ENCODE measurements around the gene CARD11. TPM values are rescaled to one million over a fixed set of nuclear protein-coding genes. Genes with fewer than 3 reads are reported as not detected.

CARD11 gene
- total and polyA plus RNA-seq, 2 experiments from 2014 or later, result 17.7 to 29.0 TPM

DNA sequence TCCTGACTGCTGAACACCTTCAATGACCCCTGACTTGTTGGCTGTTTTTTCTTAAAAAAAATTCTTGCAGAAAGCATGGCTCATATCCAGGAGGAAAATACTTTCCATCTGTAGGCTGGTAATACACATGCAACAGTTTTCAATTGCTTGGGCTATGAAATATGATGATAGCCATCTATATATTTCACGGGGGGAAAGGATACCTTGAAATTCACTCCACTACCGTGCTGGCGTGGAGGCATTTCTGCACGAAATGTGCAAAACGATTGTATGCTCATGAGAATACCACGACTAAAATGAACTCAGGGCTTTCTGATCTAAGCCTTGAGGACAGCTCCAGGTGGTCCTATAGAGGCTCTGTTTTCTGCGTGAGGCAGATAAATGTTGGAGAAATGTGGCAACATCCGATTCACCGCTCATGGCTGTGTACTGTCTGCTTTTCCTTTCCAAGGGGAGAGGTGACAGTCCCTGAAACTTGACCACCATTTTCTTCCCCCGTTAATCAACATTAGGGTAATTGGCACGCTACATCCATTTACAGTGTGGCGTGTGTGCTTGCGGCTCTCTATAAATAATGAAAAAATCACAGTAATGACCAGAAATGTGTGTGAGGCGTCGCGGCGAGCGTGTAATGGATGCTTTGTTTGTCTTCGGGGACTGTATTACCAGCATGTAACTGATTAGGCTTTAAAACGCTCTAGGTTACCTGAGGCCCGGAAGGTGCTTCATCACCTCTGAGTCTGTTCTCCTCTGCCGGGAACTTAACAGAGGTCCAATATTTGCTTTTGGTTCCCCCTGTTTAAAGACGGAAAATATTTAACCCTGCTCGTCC lies 12.8 kb upstream of the CARD11 start:
- Histone ChIP-seq H3K4me3 (no peak overlapping the region), H3K79me2 (replicated peaks; ENCODE audit: insufficient read depth) (no peaks in the 10 kb centered on the region), H3F3A (replicated peaks; ENCODE audit: low read depth) (no peaks in the 10 kb centered on the region), H4K20me1 (replicated peaks; ENCODE audit: insufficient read depth) (no peaks in the 10 kb centered on the region), H3K36me3 (ENCODE audit: insufficient read depth) (no peaks in the 10 kb centered on the region), H3K9me2 (ENCODE audit: insufficient read depth) (peaks cover 2% of the 10 kb centered on the region; the same call in 1 of the 2 replicates), H2AFZ (peak overlapping the region; percentile 84; the same call in 1 of the 2 replicates), H3K27ac (ENCODE audit: low read depth) (no peak overlapping the region), H3K4me2 (no peak overlapping the region), H3K4me1 (ENCODE audit: insufficient read depth) (no peaks in the 10 kb centered on the region), H3K27me3 (ENCODE audit: insufficient read depth) (no peaks in the 10 kb centered on the region)
- H3K4me3 Mint-ChIP-seq, result no peak overlapping the region
- DNase-seq (ENCODE audit: low spot score), result no peak
- no peak for ATAC-seq
- H3K9me3 Mint-ChIP-seq, result peaks cover 10% of the 10 kb centered on the region; the same call in 2 of the 3 replicates
- TF ChIP-seq, protein P1, sequence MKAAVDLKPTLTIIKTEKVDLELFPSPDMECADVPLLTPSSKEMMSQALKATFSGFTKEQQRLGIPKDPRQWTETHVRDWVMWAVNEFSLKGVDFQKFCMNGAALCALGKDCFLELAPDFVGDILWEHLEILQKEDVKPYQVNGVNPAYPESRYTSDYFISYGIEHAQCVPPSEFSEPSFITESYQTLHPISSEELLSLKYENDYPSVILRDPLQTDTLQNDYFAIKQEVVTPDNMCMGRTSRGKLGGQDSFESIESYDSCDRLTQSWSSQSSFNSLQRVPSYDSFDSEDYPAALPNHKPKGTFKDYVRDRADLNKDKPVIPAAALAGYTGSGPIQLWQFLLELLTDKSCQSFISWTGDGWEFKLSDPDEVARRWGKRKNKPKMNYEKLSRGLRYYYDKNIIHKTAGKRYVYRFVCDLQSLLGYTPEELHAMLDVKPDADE (IDR thresholded peaks at IDR 0.05), result no peak
- TF ChIP-seq, protein P2, sequence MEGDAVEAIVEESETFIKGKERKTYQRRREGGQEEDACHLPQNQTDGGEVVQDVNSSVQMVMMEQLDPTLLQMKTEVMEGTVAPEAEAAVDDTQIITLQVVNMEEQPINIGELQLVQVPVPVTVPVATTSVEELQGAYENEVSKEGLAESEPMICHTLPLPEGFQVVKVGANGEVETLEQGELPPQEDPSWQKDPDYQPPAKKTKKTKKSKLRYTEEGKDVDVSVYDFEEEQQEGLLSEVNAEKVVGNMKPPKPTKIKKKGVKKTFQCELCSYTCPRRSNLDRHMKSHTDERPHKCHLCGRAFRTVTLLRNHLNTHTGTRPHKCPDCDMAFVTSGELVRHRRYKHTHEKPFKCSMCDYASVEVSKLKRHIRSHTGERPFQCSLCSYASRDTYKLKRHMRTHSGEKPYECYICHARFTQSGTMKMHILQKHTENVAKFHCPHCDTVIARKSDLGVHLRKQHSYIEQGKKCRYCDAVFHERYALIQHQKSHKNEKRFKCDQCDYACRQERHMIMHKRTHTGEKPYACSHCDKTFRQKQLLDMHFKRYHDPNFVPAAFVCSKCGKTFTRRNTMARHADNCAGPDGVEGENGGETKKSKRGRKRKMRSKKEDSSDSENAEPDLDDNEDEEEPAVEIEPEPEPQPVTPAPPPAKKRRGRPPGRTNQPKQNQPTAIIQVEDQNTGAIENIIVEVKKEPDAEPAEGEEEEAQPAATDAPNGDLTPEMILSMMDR (conservative IDR thresholded peaks at IDR 0.05; ENCODE audit: low read depth in 2 of 2), result no peak
- TF ChIP-seq ZNF114 (CRISPR knock-in tag; IDR thresholded peaks at IDR 0.05) (no peak), POLR2AphosphoS5 (IDR thresholded peaks at IDR 0.05; ENCODE audit: low read depth) (no peak), ZNF331 (CRISPR knock-in tag; IDR thresholded peaks at IDR 0.05; ENCODE audit: low read depth) (no peak), NANOG (IDR thresholded peaks at IDR 0.05; ENCODE audit: borderline replicate concordance) (no peak), EZH2phosphoT487 (IDR thresholded peaks at IDR 0.05; ENCODE audit: unreplicated experiment) (no peak), CREB1 (CRISPR knock-in tag; IDR thresholded peaks at IDR 0.05; ENCODE audit: low read depth) (no peak), JUNB (IDR thresholded peaks at IDR 0.05; ENCODE audit: unreplicated experiment) (no peak), STAT1 (IDR thresholded peaks at IDR 0.05; ENCODE audit: unreplicated experiment) (no peak)
- TF ChIP-seq, protein P3, sequence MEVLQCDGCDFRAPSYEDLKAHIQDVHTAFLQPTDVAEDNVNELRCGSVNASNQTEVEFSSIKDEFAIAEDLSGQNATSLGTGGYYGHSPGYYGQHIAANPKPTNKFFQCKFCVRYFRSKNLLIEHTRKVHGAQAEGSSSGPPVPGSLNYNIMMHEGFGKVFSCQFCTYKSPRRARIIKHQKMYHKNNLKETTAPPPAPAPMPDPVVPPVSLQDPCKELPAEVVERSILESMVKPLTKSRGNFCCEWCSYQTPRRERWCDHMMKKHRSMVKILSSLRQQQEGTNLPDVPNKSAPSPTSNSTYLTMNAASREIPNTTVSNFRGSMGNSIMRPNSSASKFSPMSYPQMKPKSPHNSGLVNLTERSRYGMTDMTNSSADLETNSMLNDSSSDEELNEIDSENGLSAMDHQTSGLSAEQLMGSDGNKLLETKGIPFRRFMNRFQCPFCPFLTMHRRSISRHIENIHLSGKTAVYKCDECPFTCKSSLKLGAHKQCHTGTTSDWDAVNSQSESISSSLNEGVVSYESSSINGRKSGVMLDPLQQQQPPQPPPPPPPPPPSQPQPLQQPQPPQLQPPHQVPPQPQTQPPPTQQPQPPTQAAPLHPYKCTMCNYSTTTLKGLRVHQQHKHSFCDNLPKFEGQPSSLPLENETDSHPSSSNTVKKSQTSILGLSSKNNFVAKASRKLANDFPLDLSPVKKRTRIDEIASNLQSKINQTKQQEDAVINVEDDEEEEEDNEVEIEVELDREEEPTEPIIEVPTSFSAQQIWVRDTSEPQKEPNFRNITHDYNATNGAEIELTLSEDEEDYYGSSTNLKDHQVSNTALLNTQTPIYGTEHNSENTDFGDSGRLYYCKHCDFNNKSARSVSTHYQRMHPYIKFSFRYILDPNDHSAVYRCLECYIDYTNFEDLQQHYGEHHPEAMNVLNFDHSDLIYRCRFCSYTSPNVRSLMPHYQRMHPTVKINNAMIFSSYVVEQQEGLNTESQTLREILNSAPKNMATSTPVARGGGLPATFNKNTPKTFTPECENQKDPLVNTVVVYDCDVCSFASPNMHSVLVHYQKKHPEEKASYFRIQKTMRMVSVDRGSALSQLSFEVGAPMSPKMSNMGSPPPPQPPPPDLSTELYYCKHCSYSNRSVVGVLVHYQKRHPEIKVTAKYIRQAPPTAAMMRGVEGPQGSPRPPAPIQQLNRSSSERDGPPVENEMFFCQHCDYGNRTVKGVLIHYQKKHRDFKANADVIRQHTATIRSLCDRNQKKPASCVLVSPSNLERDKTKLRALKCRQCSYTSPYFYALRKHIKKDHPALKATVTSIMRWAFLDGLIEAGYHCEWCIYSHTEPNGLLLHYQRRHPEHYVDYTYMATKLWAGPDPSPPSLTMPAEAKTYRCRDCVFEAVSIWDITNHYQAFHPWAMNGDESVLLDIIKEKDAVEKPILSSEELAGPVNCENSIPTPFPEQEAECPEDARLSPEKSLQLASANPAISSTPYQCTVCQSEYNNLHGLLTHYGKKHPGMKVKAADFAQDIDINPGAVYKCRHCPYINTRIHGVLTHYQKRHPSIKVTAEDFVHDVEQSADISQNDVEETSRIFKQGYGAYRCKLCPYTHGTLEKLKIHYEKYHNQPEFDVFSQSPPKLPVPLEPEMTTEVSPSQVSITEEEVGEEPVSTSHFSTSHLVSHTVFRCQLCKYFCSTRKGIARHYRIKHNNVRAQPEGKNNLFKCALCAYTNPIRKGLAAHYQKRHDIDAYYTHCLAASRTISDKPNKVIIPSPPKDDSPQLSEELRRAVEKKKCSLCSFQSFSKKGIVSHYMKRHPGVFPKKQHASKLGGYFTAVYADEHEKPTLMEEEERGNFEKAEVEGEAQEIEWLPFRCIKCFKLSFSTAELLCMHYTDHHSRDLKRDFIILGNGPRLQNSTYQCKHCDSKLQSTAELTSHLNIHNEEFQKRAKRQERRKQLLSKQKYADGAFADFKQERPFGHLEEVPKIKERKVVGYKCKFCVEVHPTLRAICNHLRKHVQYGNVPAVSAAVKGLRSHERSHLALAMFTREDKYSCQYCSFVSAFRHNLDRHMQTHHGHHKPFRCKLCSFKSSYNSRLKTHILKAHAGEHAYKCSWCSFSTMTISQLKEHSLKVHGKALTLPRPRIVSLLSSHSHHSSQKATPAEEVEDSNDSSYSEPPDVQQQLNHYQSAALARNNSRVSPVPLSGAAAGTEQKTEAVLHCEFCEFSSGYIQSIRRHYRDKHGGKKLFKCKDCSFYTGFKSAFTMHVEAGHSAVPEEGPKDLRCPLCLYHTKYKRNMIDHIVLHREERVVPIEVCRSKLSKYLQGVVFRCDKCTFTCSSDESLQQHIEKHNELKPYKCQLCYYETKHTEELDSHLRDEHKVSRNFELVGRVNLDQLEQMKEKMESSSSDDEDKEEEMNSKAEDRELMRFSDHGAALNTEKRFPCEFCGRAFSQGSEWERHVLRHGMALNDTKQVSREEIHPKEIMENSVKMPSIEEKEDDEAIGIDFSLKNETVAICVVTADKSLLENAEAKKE (CRISPR knock-in tag; IDR thresholded peaks at IDR 0.05), result no peak
- no peaks in the 10 kb centered on the region; the same call in 2 of the 3 replicates for H3K4me1 Mint-ChIP-seq
- H3K36me3 Mint-ChIP-seq (ENCODE audit: low read depth), result peaks cover 4% of the 10 kb centered on the region; the same call in 1 of the 3 replicates
- no peak overlapping the region for H3K27ac Mint-ChIP-seq
- no peaks in the 10 kb centered on the region for H3K27me3 Mint-ChIP-seq (ENCODE audit: insufficient read depth, low read depth, poor library complexity)
